ENCODE measurements around the gene FRMD4B.

FRMD4B gene

GRCh38 chr3:69403454-69403853 lies 17.6 kb upstream of the FRMD4B start:
- no peak for DNase-seq

DNA sequence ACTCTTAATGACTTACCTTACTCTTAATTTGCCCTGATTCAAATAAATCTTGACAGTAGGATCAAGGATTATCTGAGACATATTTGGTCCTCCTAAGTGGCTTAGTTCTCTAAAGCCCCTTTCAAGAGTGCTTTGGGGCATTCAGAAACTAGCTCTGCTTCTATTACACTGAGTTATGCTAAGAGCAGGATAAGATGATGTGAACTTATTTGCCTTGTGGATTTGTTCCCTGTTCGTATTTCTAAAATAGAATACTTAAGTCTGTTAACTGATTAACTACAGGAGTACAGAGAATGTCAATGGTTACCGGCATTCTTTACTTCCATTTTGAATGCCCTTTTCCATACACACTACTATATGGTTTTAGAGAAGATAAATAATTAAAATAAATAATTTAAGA lies 14.8 kb upstream of the FRMD4B start:
- no peak for DNase-seq

- DNase-seq = no peak
Measured at GRCh38 chr3:69392850-69393249, 7.0 kb upstream of the FRMD4B start.

DNA sequence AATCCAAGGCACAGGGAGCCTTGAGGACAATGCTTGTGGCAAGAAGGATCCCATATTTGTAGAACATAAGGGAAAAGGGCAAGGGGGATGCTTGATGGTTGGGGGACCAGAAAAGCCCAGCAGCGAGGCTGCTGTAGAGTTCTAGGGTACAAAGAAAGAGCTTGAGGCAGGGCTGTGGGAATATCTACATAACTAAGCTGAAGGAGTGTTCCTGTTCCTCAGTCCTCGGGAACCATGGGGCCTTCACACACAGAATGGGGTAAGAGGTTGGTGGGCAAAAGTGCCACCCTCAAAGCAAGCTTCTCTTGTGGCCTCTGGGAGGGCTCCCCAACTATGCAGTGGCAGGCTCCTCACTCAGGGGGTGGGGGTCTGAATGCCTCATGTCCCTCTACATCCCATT lies 6.5 kb upstream of the FRMD4B start:
- no peak for DNase-seq

GRCh38 chr3:69391554-69391953 lies 5.7 kb upstream of the FRMD4B start:
- DNase-seq = no peak

DNA sequence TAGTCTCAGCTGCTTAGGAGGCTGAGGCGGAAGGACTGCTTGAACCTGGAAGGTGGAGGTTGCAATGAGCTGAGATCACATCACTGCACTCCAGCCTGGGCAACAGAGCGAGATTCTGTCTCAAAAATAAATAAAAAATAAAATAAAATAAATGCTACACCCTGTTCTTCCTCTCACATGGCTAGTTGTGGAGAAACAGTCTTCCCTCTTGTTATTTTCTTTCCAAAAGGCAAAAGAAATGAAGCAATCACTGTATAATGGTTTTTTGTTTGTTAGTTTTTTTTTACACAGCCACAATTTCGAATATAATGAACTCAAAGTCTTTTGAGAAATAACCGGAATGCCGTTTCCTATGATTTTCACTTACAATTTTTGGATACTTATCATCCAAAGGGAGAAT lies 4.9 kb upstream of the FRMD4B start:
- DNase-seq = no peak

- no peak for DNase-seq
Measured at GRCh38 chr3:69389520-69390248, 3.8 kb upstream of the FRMD4B start.

DNA sequence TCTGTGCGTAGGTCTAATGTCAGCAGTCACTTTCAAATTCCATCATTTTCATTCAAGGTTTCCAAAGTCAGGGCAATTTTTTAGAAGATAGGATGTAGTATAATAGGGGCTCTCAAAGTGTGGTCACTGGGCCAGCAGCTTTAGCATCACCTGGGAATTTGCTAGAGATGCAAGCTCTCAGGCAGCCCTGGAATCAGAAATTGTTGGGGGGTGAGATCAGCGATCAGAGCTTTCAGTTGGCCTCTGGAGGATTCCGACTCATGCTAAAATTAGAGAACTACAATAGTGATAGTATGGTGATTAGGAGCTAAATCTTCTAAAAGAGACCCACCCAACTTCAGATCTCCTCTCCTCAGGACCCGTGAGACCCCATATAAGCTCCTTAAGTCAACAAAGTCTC lies 2.4 kb upstream of the FRMD4B start:
- no peak for DNase-seq

DNA sequence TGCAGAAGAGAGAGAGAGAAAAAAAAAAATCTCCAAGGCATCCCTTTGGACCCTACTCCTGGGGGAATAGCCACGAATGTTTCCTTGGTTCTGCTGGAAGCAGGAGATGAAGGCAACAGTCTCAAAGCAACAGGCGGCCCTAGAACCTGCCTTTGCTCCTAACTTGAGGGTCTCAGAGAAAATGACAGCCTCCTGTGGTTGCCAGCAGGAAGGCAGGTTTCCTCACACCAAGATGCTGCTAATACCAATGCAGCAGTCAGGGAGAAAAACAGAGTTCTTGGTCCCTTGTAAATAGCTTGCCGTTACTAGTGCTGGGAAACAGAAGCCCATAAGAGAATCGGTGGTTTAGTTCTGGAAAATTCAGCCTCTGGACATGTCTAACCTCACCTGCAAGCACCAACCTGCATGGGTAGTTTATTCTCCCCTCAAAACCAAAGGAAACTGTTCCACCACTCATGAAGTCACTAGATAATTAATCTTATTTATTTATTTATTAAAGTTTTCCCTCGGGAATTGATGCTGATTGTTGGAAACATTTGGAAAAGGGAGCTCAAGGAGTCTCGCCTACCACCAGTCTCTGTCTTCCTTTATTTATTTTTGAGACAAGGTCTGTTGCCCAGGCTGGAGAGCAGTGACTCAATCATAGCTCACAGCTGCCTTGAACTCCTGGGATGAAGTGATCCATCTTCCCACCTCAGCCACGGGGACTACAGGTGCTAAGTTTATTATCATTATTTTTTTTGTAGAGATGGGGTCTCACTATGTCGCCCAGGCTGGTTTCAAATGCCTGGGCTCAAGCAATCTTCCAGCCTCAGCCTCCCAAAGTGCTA lies 883 bp upstream of the FRMD4B start:
- no peak for DNase-seq

DNA sequence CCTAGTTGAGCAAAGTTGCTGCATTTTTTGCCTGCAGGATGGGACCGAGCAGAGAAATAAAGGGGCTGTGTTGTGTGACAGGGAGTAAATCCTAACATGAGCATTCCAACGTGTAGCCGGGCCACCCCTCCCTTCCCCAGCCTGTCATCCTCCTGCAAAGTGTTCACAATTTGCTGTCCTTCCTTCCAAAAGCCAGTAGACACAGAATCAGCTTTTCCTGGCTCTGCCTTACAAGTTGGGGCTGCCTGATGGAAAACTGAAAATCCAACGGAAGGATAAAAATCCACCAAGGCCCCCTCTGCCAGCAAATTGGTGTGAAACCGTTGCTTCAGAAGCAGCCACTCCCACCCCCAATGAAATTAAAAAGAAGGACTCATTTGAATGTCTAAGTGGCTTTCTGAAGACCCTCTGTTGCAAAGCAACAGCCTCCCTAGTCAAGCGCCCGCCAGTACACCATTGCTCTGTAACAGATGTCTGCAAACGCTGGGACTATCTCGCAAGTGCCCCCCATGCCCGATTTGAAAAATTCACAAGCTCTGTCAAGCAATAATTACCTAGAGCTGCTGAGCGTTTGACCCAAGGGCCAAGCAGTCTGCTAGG lies 665 bp downstream of the FRMD4B start:
- no peak for DNase-seq

DNA sequence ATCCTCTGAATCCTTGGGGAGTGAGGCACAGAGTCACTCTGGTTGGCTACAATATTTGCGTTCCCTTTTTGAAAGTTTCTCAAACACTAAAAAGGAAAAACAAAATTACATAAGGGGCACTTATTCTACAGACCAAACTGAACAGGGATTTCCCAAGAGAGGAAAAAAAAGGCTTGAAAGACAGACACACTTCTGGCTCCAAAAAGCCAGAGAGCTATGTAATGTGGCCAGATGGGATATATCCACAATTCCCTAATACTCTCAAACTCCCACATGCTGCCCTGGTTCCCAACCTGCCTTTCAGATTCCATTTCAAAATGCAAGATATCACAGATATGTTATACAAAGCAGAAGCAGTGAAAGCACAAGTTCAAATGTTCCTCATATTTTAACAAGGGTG lies 1.6 kb downstream of the FRMD4B start:
- DNase-seq = no peak

- DNase-seq = no peak
Measured at GRCh38 chr3:69379661-69380060, 6.2 kb downstream of the FRMD4B start.

GRCh38 chr3:69378112-69378802 lies 7.6 kb downstream of the FRMD4B start:
- DNase-seq = no peak

DNA sequence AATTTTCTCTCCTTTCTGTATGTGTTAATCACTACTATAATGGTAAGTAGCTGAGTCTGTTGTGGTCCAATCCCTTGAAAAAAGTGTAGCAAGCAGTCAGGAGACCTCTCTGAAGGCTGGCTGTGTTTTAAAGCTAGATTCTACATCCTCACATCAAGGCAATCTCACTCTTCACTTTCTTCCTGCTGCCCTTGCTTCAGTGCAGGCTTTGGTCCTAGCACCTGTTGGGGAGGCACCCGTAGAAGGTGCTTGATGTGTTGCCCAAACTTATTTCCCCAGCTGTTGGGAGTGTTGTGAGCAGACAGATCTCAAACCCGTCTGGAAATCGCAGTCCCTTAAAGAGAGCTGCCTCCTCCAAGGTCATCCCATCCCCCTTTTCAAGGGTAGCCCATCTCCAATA lies 8.6 kb downstream of the FRMD4B start:
- no peak for DNase-seq

DNA sequence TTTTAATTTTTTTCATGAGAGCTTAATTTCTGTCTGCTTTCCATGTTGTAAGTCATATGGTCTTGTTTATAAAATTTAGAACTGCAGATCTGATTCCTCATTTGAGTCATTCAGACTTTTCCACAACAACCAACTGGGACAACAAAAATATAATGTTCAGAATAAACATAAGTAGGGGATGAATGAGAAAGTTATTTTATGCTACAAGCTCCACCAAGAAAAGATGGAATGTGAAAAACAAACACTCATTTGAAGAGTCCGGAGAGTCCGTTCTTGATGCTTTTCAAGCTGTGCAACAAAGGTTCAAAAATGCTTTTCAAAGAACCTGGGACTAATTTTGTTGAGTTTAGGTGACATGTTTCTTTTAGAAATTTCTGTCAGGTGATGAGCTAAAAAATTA lies 9.2 kb downstream of the FRMD4B start:
- no peak for DNase-seq

GRCh38 chr3:69371816-69372215 lies 14.1 kb downstream of the FRMD4B start:
- no peak for DNase-seq

DNA sequence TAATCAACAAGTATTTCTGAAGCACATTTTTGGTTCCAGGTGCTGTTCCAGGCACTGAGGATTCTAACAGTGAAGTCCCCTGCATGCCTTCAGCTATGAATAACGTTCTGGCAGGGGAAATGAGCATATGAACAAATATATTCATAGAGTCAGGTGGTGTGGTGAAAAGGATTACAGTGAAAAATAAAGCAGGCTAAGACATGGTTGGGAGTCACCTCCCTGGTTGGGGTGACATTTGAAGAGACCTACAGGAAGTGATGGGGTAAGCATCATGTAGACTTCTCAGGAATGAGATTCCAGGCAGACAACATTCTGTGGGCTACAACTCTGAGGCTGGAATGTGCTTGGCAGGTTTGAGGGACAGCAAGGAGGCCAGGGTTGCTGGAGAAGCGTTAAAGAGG lies 15.0 kb downstream of the FRMD4B start:
- DNase-seq = no peak

DNA sequence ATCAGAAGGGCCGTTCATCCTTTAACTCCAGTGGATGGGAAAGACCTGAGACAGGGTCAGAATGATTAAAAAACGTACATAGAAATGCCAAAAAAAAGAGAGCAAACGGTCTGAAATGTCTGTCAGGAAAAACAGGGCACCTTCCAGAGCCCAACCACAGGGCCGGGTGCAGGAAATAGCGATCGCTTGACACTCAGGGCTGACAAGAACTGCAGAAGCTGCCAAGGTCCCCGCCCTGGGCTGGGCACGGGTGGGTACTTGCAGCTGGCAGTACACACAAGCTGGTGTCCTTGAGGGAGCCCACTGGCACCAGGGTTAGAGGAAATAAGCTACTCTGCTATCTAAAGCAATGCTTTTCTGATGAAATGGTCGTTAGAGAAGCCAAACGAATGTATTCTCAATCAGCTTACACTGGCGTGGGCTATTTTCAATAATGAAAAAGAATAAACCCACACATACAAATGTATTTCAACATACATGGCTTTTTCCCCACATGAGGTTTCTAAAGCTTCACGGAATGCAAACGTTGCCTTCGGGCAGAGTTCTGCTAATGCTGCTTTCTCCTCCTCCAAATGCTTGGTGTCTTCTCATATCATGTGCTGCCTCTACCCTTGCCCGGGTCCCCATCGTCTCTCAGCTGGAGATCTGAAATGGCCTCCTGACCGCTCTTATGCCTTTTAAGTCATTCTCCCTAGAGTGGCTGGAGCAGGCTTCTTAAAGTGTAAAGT lies 15.6 kb downstream of the FRMD4B start:
- peak; percentile 29 to 32 for DNase-seq

GRCh38 chr3:69368129-69368741 lies 17.7 kb downstream of the FRMD4B start:
- peak in 1 of 2 experiments; percentile 25 for DNase-seq

DNA sequence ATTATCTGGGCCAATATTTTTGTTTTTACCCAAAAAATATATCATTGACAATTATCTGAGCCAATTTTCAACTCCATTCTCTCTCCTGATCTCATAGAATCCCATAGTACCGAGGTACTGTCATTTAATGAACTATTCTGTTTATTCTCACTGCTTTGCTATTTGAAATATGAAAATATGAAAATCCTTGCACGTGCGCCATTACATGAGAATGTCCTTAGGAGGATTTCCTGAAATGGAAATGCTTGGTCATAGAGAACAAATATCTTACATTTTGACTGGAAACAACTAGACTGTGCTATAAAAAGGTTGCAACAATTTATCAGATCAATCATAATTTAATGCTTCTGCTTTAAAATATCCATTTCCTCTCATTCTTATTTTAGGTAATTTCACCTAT lies 18.3 kb downstream of the FRMD4B start:
- DNase-seq = no peak

GRCh38 chr3:69364354-69364753 lies 21.5 kb downstream of the FRMD4B start:
- DNase-seq = no peak

DNA sequence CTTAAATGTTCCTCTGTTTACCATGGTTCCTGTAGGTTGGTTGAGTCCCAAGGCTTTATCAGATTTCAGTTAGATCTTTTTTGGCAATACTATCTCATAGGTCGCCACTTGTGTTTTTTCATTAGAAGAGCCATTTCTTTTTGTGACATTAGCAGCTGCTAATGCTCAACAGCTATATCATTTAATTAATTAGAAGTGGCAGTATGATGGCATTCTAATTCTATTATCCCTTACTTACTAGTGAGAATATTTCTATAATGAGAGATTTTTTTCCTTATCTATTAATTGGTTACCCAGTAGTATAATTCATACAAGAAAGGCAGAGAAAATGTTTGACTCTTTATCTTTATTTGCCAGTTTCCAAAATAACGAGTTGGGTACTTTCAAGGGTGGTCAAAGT lies 25.2 kb downstream of the FRMD4B start:
- DNase-seq = no peak
